Endothelial cell of umbilical vein (primary cell): ENCODE results near the gene ICE1. TPM values are rescaled to one million over a fixed set of nuclear protein-coding genes. Genes with fewer than 3 reads are reported as not detected.
A peak's percentile ranks its signal among the peaks of the same experiment; 100 is the strongest.

Source experiments
- BruUV-seq: library from RNA; stranded (reverse); fragments of 400-500 nt; replicated peaks from 2 replicates; lab custom pipeline; 2021; lab: Mats Ljungman, UMichigan
- CTCF ChIA-PET: fragments of 300-600, 350-600 bp; sonication (Branson Sonifier 250); formaldehyde crosslinking; loops from one replicate; lab custom pipeline; 2021; ENCODE audit warnings: antibody characterized with exemption, inconsistent platforms; lab: Charles Lee
- POLR2A ChIA-PET: fragments of 300-600, 350-600 bp; sonication (Branson Sonifier 250); formaldehyde crosslinking; loops from one replicate; lab custom pipeline; 2021; ENCODE audit warnings: antibody characterized with exemption, inconsistent platforms; lab: Charles Lee
- DNase-seq: peaks from one replicate; pipeline ENCODE4 v3.0.0-alpha.2; 2011; ENCODE audit warnings: low read depth, low spot score
- FAIRE-seq: peaks from 2 replicates; lab custom pipeline; 2011; peaks lifted over from hg19 to GRCh38; lab: Jason Lieb, UNC
- H2AFZ ChIP-seq: 2 replicates; pipeline ENCODE4 v1.6.0; 2012; ENCODE audit warnings: low read depth, low read length, control low read depth, inconsistent platforms
- H3K27ac ChIP-seq: 2 replicates; pipeline ENCODE4 v1.5.1; 2011; ENCODE audit warnings: low read depth, mild to moderate bottlenecking, control low read depth, low read length, moderate library complexity; ENCODE audit not compliant: insufficient read depth
- H3K27me3 ChIP-seq, 2 experiments: 2 replicates each; pipeline versions ENCODE4 v1.6.0 to v1.6.1; 2011; ENCODE audit warnings: low read length in 2 of 2, mixed read lengths in 1 of 2; ENCODE audit not compliant: control insufficient read depth in 2 of 2, insufficient read depth in 2 of 2
- H3K36me3 ChIP-seq, 2 experiments: 2 replicates in 1 of 2; 3 replicates in 1 of 2; pipeline ENCODE4 v1.5.1; 2011; ENCODE audit warnings: low read length in 2 of 2, mild to moderate bottlenecking in 1 of 2, moderate library complexity in 1 of 2; ENCODE audit not compliant: control insufficient read depth in 2 of 2, insufficient read depth in 2 of 2; ENCODE audit errors: extremely low read depth in 1 of 2
- H3K4me1 ChIP-seq: 3 replicates; pipeline ENCODE4 v1.5.1; 2011; ENCODE audit warnings: mild to moderate bottlenecking, low read length; ENCODE audit not compliant: control insufficient read depth, insufficient read depth; ENCODE audit errors: extremely low read depth
- H3K4me2 ChIP-seq: 2 replicates; pipeline ENCODE4 v1.6.1; 2011; ENCODE audit warnings: low read length, control low read depth, mixed read lengths; ENCODE audit not compliant: insufficient read depth
- H3K4me3 ChIP-seq, 3 experiments: fragments of 200-600 bp in 1 of 3; sonication (generic), shearing (Covaris generic) in 1 of 3; replicated peaks in 1 of 3; 2 replicates each; pipeline ENCODE4 v1.5.1; 2011 to 2016; ENCODE audit warnings: control low read depth in 3 of 3, low read length in 3 of 3, mild to moderate bottlenecking in 2 of 3, inconsistent platforms in 1 of 3, low read depth in 1 of 3, moderate library complexity in 1 of 3; ENCODE audit not compliant: insufficient read depth in 1 of 3
- H3K79me2 ChIP-seq: 2 replicates; pipeline ENCODE4 v1.6.0; 2012; ENCODE audit warnings: low read length, inconsistent platforms; ENCODE audit not compliant: control insufficient read depth, insufficient read depth
- H3K9ac ChIP-seq: replicated peaks from 2 replicates; pipeline ENCODE3; 2011; ENCODE audit warnings: low read length, control low read depth; ENCODE audit not compliant: insufficient read depth; ENCODE audit errors: extremely low read depth
- H3K9me1 ChIP-seq: replicated peaks from 3 replicates; pipeline ENCODE4 v1.6.0; 2011; ENCODE audit warnings: mild to moderate bottlenecking, low read length; ENCODE audit not compliant: control insufficient read depth, insufficient read depth; ENCODE audit errors: extremely low read depth
- H3K9me3 ChIP-seq: replicated peaks from 2 replicates; pipeline ENCODE4 v1.5.1; 2012; ENCODE audit warnings: low read length, inconsistent platforms; ENCODE audit not compliant: control insufficient read depth, insufficient read depth
- H4K20me1 ChIP-seq: replicated peaks from 2 replicates; pipeline ENCODE3; 2011; ENCODE audit warnings: mild to moderate bottlenecking, low read length; ENCODE audit not compliant: control insufficient read depth, insufficient read depth; ENCODE audit errors: extremely low read depth
- EZH2 ChIP-seq: IDR thresholded peaks from 2 replicates; pipeline ENCODE4 v1.6.1; 2012; ENCODE audit warnings: borderline replicate concordance, low read depth, mild to moderate bottlenecking, moderate library complexity, low read length, inconsistent platforms; ENCODE audit not compliant: severe bottlenecking
- FOS ChIP-seq: IDR thresholded peaks from 2 replicates; pipeline ENCODE4 v1.6.1; 2011; ENCODE audit warnings: mild to moderate bottlenecking, low read length, moderate library complexity, borderline replicate concordance; ENCODE audit not compliant: insufficient read depth
- GATA2 ChIP-seq: IDR thresholded peaks from 2 replicates; pipeline ENCODE4 v1.7.0; 2011; ENCODE audit warnings: low read depth, mild to moderate bottlenecking, moderate library complexity, mixed read lengths, low read length; ENCODE audit not compliant: insufficient read length, insufficient read depth
- JUN ChIP-seq: IDR thresholded peaks from 2 replicates; pipeline ENCODE4 v1.6.1; 2011; ENCODE audit warnings: borderline replicate concordance, low read depth; ENCODE audit not compliant: insufficient read length, insufficient read depth
- MYC ChIP-seq: IDR thresholded peaks from one replicate; pipeline ENCODE4 v1.6.1; 2011; ENCODE audit warnings: mild to moderate bottlenecking, low read depth, low read length
- POLR2AphosphoS5 ChIP-seq: IDR thresholded peaks from 2 replicates; pipeline ENCODE4 v1.6.1; 2012; ENCODE audit warnings: low read depth, mild to moderate bottlenecking, control low read depth, low read length, moderate library complexity; ENCODE audit not compliant: insufficient read depth
- dilution Hi-C: fragments of 300-500 bp; cut with MboI; formaldehyde crosslinking; loops from one replicate; pipeline ENCODE4 v1.15.0; 2019; ENCODE audit warnings: low sequenced_read_pairs; ENCODE audit not compliant: extremely low pct_ligation_motif_present
- intact Hi-C: fragments of 100-400 bp; cut with micrococcal nuclease; formaldehyde crosslinking; loops from one replicate; pipeline ENCODE4 v1.10.0; 2022
- polyA plus RNA-seq, 4 experiments: library from polyadenylated mRNA; depleted of rRNA in 3 of 4; stranded (reverse) in 3 of 4; unstranded in 1 of 4; fragments of >200 nt; gene quantifications; 2 replicates each; pipeline versions ENCODE4 v1.2.1 to v1.2.3, GENCODE V29; 2011 to 2012; ENCODE audit warnings: missing spikeins in 1 of 4
- total RNA-seq: library from RNA; stranded (reverse); gene quantifications from 2 replicates; pipeline ENCODE4 v1.2.3, GENCODE V29; 2021
- TF ChIP-seq, protein P1 (sequence below), 2 donors: IDR thresholded peaks; 1 replicate in 1 of 2; 2 replicates in 1 of 2; pipeline ENCODE4 v1.5.1; 2011; ENCODE audit warnings: low read length in 2 of 2, mild to moderate bottlenecking in 2 of 2, moderate library complexity in 2 of 2, control low read depth in 1 of 2, inconsistent platforms in 1 of 2, low read depth in 1 of 2; ENCODE audit not compliant: insufficient read depth in 1 of 2; ENCODE audit errors: extremely low read depth in 1 of 2
- TF ChIP-seq, protein P2 (sequence below): IDR thresholded peaks from 2 replicates; pipeline ENCODE4 v1.6.1; 2011; ENCODE audit not compliant: insufficient read depth, insufficient read length

ICE1 gene
- total and polyA plus RNA-seq, 2 donors (not counting 3 experiments of a cell fraction or from before 2014, with no cell fraction given) = 8.8 to 29.1 TPM

- ChIA-PET POLR2A (no interaction called here), CTCF (interaction anchor here (0.8 to 2.0 kb wide), 19 partner anchors 14 to 1248 kb away, joined by 3 to 17 read pairs (median 5); no protein-coding TSS in a partner anchor)
- Histone ChIP-seq H2AFZ (no peak overlapping the region), H3K4me2 (no peak overlapping the region), H3K9me1 (no peaks in the 10 kb centered on the region), H3K4me1 (peaks cover 3% of the 10 kb centered on the region), H3K4me3 (no peak overlapping the region), H3K27ac (no peak overlapping the region), H3K79me2 (no peaks in the 10 kb centered on the region), H3K9ac (no peak overlapping the region), H3K36me3 (no peaks in the 10 kb centered on the region), H3K9me3 (no peaks in the 10 kb centered on the region), H4K20me1 (no peaks in the 10 kb centered on the region), H3K27me3 (peaks cover 2 to 7% of the 10 kb centered on the region in 2 experiments)
- intact Hi-C loops = loop anchor here (10.0 kb wide), 3 partner anchors 798 to 1248 kb away; partner anchors contain the start of gene MED10
- BruUV-seq = no TSS peak
- dilution Hi-C loops = no loop called here
- FAIRE-seq = no peak
- DNase-seq = peak; percentile 37
- TF ChIP-seq, protein P1, sequence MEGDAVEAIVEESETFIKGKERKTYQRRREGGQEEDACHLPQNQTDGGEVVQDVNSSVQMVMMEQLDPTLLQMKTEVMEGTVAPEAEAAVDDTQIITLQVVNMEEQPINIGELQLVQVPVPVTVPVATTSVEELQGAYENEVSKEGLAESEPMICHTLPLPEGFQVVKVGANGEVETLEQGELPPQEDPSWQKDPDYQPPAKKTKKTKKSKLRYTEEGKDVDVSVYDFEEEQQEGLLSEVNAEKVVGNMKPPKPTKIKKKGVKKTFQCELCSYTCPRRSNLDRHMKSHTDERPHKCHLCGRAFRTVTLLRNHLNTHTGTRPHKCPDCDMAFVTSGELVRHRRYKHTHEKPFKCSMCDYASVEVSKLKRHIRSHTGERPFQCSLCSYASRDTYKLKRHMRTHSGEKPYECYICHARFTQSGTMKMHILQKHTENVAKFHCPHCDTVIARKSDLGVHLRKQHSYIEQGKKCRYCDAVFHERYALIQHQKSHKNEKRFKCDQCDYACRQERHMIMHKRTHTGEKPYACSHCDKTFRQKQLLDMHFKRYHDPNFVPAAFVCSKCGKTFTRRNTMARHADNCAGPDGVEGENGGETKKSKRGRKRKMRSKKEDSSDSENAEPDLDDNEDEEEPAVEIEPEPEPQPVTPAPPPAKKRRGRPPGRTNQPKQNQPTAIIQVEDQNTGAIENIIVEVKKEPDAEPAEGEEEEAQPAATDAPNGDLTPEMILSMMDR (IDR thresholded peaks at IDR 0.05; ENCODE audit: extremely low read depth in 1 of 2, insufficient read depth in 1 of 2, low read depth in 1 of 2, low read length in 2 of 2) = peak; percentile 41 to 66
- TF ChIP-seq JUN = no peak
Measured at GRCh38 chr5:5497152-5497788, 74.8 kb downstream of the ICE1 start.

- Histone ChIP-seq H3K36me3 (no peaks in the 10 kb centered on the region), H4K20me1 (no peaks in the 10 kb centered on the region), H3K4me2 (no peak overlapping the region), H2AFZ (no peak overlapping the region), H3K27me3 (peaks cover 2 to 7% of the 10 kb centered on the region in 2 experiments), H3K79me2 (no peaks in the 10 kb centered on the region), H3K4me3 (no peak overlapping the region), H3K9ac (no peak overlapping the region), H3K9me1 (no peaks in the 10 kb centered on the region), H3K9me3 (no peaks in the 10 kb centered on the region), H3K4me1 (no peaks in the 10 kb centered on the region), H3K27ac (no peak overlapping the region)
- dilution Hi-C loops (no loop called here), intact Hi-C loops (loop anchor here (10.0 kb wide), 3 partner anchors 795 to 1245 kb away; partner anchors contain the start of gene MED10)
- ChIA-PET CTCF (no interaction called here), POLR2A (no interaction called here)
- no peak for FAIRE-seq
- no peak for DNase-seq
- no peak for TF ChIP-seq JUN
- TF ChIP-seq, protein P1 (IDR thresholded peaks at IDR 0.05; ENCODE audit: extremely low read depth in 1 of 2, insufficient read depth in 1 of 2, low read depth in 1 of 2, low read length in 2 of 2) = no peak
- TF ChIP-seq FOS = no peak
- TF ChIP-seq MYC = no peak
- TF ChIP-seq POLR2AphosphoS5 = no peak
- no peak for TF ChIP-seq GATA2
- no peak for TF ChIP-seq EZH2
- TF ChIP-seq, protein P2, sequence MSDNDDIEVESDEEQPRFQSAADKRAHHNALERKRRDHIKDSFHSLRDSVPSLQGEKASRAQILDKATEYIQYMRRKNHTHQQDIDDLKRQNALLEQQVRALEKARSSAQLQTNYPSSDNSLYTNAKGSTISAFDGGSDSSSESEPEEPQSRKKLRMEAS = no peak
- no TSS peak for BruUV-seq
Measured at GRCh38 chr5:5499442-5499841, 77.0 kb downstream of the ICE1 start.
